WTC11 (cell line): ENCODE data around the gene TKT.

Experiments used
- GABPB1 ChIP-seq: sonication (generic); formaldehyde crosslinking; IDR thresholded peaks from 2 replicates; pipeline ENCODE4 v1.8.1; 2023; ENCODE audit warnings: mild to moderate bottlenecking, missing genetic modification reagents
- TF ChIP-seq, protein P1 (sequence below): fragments of 200-600 bp; IDR thresholded peaks from 2 replicates; pipeline ENCODE4 v1.8.0; 2022; ENCODE audit warnings: antibody characterized with exemption
- TF ChIP-seq, protein P2 (sequence below): fragments of 250-450 bp; sonication (Bioruptor Pico); IDR thresholded peaks from 2 replicates; pipeline ENCODE4 v1.9.0; 2021; ENCODE audit warnings: mild to moderate bottlenecking
- TF ChIP-seq, protein P3 (sequence below): sonication (generic); formaldehyde crosslinking; IDR thresholded peaks from 2 replicates; pipeline ENCODE4 v1.8.0; 2022; ENCODE audit warnings: mild to moderate bottlenecking, missing genetic modification reagents
- TF ChIP-seq, protein P4 (sequence below): sonication (generic); formaldehyde crosslinking; IDR thresholded peaks from 2 replicates; pipeline ENCODE4 v1.8.1; 2022; ENCODE audit warnings: low read depth, mild to moderate bottlenecking, moderate library complexity, missing genetic modification reagents, borderline replicate concordance

DNA sequence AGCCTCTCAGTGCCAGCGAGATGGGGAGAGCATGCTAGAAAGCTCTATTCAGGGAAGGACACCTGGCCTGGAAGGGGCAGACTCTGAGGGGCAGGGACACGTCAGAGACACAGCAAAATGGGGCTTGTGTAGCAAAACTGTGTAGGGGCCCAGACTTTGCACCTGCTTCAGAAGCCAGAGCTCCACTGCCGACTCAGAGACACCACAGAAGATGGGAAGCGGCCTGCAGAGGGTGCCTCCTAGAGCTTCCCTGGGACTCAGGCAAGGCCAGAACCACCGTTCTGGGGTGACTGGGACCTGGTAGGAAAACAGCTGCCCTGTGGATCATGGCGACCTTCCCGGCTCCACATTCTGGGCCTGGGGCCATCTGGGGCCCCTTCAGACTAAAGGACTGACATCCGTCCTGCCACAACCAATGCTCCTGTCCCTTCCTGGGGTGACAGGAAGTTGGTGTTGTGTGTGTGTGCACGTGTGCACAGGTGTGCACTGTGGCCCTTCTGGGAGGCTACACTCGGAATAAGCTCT lies 17.4 kb upstream of the TKT start:
- no peak for TF ChIP-seq GABPB1 (CRISPR knock-in tag)
- TF ChIP-seq, protein P1, sequence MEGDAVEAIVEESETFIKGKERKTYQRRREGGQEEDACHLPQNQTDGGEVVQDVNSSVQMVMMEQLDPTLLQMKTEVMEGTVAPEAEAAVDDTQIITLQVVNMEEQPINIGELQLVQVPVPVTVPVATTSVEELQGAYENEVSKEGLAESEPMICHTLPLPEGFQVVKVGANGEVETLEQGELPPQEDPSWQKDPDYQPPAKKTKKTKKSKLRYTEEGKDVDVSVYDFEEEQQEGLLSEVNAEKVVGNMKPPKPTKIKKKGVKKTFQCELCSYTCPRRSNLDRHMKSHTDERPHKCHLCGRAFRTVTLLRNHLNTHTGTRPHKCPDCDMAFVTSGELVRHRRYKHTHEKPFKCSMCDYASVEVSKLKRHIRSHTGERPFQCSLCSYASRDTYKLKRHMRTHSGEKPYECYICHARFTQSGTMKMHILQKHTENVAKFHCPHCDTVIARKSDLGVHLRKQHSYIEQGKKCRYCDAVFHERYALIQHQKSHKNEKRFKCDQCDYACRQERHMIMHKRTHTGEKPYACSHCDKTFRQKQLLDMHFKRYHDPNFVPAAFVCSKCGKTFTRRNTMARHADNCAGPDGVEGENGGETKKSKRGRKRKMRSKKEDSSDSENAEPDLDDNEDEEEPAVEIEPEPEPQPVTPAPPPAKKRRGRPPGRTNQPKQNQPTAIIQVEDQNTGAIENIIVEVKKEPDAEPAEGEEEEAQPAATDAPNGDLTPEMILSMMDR: no peak
- TF ChIP-seq, protein P2, sequence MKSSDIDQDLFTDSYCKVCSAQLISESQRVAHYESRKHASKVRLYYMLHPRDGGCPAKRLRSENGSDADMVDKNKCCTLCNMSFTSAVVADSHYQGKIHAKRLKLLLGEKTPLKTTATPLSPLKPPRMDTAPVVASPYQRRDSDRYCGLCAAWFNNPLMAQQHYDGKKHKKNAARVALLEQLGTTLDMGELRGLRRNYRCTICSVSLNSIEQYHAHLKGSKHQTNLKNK: no peak
- TF ChIP-seq, protein P3, sequence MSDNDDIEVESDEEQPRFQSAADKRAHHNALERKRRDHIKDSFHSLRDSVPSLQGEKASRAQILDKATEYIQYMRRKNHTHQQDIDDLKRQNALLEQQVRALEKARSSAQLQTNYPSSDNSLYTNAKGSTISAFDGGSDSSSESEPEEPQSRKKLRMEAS (CRISPR knock-in tag): no peak
- TF ChIP-seq, protein P4, sequence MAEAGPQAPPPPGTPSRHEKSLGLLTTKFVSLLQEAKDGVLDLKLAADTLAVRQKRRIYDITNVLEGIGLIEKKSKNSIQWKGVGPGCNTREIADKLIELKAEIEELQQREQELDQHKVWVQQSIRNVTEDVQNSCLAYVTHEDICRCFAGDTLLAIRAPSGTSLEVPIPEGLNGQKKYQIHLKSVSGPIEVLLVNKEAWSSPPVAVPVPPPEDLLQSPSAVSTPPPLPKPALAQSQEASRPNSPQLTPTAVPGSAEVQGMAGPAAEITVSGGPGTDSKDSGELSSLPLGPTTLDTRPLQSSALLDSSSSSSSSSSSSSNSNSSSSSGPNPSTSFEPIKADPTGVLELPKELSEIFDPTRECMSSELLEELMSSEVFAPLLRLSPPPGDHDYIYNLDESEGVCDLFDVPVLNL: no peak
